Inflammatory macrophage (primary cell): ENCODE results near the gene NPHS1.

Experiments
- DNase-seq, 2 donors: peaks; one replicate each; pipeline ENCODE4 v3.0.0-alpha.2; 2020 to 2022

NPHS1 gene

GRCh38 chr19:35787227-35787799 is 65.0 kb downstream of the NPHS1 start:
- no peak for DNase-seq

GRCh38 chr19:35786299-35787160 is 65.8 kb downstream of the NPHS1 start:
- DNase-seq, result no peak

DNA sequence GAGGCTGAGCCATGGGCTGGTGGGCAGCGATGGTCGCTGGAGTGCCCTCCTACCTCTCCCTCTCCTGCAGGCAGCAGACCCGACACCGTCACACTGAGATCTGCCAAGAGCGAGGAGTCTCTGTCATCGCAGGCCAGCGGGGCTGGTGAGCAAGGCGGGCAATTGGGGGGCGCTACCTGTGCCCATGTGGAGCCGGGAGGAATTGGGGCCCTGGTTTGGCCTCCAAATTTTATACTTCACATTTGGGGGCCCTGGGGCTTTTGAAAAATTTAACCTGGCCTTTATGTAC is 67.0 kb downstream of the NPHS1 start:
- no peak for DNase-seq

GRCh38 chr19:35784503-35785338 is 67.6 kb downstream of the NPHS1 start:
- DNase-seq, result no peak

DNA sequence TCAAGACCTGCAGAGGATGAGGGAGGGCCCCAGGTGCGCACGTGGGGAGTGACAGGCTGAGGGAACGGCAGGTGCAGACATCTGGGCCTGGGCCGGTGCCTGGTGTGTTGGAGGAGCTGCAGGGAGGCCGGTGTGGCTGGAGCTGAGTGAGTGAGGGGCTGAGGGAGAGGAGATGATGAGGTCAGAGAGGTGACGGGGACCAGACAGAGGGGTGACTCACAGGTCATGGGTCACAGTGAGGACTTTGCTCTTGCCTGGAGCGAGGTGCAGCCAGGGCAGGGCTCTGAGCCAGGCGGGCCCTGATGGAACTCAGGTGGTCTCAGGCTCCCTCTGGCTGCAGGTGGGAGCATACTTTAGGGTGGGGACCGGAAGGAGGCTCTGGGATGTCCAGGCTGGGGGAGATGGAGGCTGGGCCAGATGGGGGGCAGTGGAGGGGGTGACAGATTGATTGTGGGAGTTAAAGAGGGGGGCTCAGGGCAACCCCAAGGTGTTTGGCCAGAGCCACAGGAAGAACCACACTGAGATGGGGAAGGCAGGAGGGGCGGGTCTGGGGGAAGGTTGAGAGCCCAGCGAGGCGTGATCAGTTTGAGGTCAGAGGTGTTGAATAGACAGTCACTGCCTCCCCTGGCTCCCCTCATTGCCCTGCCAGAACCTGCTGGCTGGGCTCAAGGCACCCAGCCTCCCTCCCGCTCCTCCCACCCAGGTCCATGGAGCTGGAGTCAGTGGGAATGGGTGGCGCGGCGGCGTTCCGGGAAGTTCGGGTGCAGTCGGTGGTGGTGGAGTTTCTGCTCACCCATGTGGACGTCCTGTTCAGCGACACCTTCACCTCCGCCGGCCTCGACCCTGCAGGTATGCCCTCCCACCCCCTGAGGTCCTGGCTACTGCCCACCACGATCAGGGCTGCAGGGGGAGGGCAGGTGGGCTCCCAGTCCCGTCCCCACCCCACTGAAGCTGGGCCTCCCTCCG is 68.6 kb downstream of the NPHS1 start:
- no peak for DNase-seq

- no peak for DNase-seq
Measured at GRCh38 chr19:35782589-35782988, 69.7 kb downstream of the NPHS1 start.

- no peak for DNase-seq
Measured at GRCh38 chr19:35781650-35782049, 70.7 kb downstream of the NPHS1 start.

- DNase-seq, result no peak
Measured at GRCh38 chr19:35780717-35781116, 71.6 kb downstream of the NPHS1 start.

DNA sequence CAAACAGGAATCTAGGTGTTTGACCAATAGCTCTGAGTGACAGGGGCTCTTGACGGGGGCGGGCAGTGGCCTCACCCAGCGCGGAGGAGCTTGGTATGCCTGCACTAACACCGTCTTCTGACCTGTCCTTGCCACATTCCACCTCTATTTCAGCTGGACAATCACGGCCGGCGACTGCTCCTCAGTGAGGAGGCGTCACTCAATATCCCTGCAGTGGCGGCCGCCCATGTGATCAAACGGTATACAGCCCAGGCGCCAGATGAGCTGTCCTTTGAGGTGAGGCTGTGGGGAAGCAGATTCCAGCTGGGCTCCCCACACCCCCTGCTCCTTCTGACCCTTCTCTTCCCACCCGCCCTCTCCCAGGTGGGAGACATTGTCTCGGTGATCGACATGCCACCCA is 72.2 kb downstream of the NPHS1 start:
- no peak for DNase-seq

DNA sequence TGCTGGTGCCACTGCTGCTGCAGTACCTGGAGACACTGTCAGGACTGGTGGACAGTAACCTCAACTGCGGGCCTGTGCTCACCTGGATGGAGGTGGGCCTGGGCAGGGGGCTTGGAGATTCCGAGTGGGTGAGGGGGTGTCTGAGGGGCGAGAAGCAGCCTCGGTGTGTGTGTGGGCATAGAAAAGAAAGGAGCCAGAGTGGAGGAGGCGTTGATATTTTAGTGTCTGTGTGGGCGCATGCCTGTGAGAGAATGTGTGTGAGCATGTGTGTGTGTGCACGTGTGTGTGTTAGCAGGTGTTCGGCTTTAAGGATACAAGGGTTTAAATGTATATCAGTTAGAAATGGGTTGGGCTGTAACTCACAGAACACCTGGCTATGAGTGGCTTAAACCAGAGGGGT is 73.3 kb downstream of the NPHS1 start:
- DNase-seq, result no peak

DNA sequence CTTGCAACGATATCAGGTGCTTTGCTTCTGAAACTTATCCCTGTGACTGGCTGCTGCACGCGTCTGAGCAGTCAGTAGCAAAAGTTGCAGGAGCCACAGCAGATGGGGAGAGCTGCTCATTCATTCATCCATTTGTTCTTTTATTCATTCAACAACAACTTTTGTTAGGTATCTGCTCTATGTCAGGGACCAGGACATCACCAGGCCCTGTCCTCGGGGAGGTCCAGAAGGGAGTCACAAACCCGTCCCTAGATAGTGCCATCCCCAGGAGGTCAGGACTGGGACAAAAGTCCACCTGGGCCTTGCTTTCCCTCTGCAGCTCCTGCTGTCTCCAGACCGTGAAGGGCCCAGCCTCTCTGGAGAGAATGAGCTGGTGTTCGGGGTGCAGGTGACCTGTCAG is 74.3 kb downstream of the NPHS1 start:
- no peak for DNase-seq

DNA sequence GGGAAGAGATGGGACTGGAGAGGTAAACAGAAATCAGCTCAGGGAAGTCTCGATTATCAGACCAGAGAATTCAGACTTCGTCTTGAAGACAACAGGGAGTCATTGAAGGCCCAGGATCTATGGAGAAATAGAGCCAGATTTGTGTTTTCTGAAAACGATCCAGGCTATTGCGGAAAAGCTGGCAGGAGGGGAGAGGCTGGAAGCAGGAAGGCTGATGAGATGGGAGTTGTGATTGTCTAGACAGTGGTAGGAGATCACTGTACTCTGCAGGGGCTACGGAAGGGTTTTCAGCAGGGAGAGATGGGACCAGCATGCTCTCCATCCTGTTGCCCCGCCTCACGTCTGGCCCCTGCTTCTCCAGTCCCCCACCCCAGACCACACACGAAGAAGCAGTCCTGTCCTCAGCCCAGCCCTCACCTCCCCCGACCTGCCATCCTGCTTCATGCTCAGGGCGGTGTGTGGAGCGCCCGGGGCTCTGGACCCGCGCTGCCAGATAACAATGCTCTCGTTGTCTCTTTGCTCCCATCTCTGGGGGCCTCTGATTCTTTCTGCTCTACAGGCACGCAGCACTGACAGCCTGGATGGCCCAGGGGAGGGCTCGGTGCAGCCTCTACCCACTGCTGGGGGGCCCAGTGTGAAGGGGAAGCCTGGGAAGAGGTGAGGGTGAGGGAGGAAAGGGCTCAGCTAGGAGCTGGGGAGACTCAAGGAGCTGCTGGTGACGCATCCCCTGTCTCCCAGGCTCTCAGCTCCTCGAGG is 75.0 kb downstream of the NPHS1 start:
- no peak for DNase-seq

DNA sequence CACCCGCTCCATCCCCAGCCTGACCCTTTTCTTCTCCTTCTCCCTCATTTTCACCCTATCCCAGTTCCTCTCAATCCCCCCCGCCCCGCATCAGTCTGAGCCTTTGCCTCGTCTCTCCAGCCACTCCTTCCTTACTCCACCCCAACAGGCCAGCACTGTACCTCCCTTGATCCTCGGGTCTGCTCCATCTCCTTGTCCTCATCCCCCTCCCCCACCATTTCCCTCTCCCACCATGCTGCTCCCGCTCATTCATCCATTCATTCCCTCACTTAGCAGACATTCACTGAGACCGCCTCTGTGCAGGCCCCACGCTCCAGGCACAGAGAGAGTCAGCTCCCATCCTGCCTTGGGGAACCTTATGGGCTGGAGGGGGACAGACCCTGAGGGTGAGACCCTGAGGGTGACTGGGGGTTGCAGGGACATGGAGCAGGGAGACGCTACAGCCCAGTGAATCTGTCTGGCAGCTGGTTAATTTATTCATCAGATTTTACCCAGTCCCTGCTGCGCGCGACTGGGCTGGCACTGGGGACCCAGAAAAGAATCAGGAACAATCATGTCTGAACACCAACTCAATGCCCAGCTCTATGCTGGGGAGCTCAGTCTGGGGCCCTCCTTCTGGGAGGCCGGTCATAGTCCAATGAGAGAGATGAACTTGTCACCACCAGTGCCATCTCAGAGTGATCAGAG is 76.1 kb downstream of the NPHS1 start:
- DNase-seq, result no peak
